ENCODE measurements around the gene CBX5.
"Not testable (repeated sequence)": the region's sequence is repeated elsewhere in the genome, so short reads cannot be mapped to it uniquely, and the experiment has no call there.

The CBX5 gene
- total RNA-seq, result 60.3 to 150 (median 74.6) reads per million in 9 experiments

- peaks cover 16 to 40% of the 10 kb centered on the region in 2 donors for H3K4me1 Mint-ChIP-seq (ENCODE audit: low read depth in 2 of 2)
- H3K27ac Mint-ChIP-seq, result no peak within 1 kb of the TSS
- peak; percentile 99 for DNase-seq
- H3K36me3 Mint-ChIP-seq (ENCODE audit: insufficient read depth), result no peaks in the 10 kb centered on the region
- no peak within 1 kb of the TSS for H3K4me3 Mint-ChIP-seq
- ATAC-seq (replicated peaks), result peak; percentile 66
- no peaks in the 10 kb centered on the region for H3K9me3 Mint-ChIP-seq
- H3K27me3 Mint-ChIP-seq, result no peaks in the 10 kb centered on the region
These were observed at the start of gene CBX5 for GRCh38 chr12:54279632-54280467. Gene CBX5 (minus strand): TSS chr12:54280122. CDS start chr12:54257650, 22,472 bp downstream.

- Mint-ChIP-seq H3K9me3 (no peaks in the 10 kb centered on the region), H3K27ac (peak overlapping the region; percentile 57 to 61), H3K4me3 (no peak overlapping the region), H3K27me3 (no peaks in the 10 kb centered on the region), H3K36me3 (ENCODE audit: insufficient read depth) (peaks cover 12% of the 10 kb centered on the region), H3K4me1 (ENCODE audit: low read depth in 2 of 2) (peaks cover 46 to 54% of the 10 kb centered on the region in 2 donors)
- ATAC-seq (replicated peaks) (no peak), DNase-seq (no peak)
These were observed 48.8 kb upstream of the CBX5 start for GRCh38 chr12:54328595-54329337.

- peaks cover 36 to 41% of the 10 kb centered on the region in 2 donors for H3K4me1 Mint-ChIP-seq (ENCODE audit: low read depth in 2 of 2)
- H3K9me3 Mint-ChIP-seq; ATAC-seq (replicated peaks); H3K27me3 Mint-ChIP-seq; DNase-seq: not testable (repeated sequence)
- H3K4me3 Mint-ChIP-seq, result peak overlapping the region; percentile 95
- H3K36me3 Mint-ChIP-seq (ENCODE audit: insufficient read depth), result peaks cover 12% of the 10 kb centered on the region
- peak overlapping the region; percentile 98 for H3K27ac Mint-ChIP-seq
These were observed 45.7 kb upstream of the CBX5 start for GRCh38 chr12:54325442-54326109.

GRCh38 chr12:54324617-54325441 lies 44.9 kb upstream of the CBX5 start, which contains the start of gene COPZ1:
Gene COPZ1 (plus strand): TSS chr12:54325131. CDS start chr12:54325164, 33 bp downstream.
- peak; percentile 88 to 91 (median 90) for DNase-seq
- Mint-ChIP-seq H3K4me1 (ENCODE audit: low read depth in 2 of 2) (peaks cover 30 to 33% of the 10 kb centered on the region in 2 donors), H3K27me3 (no peaks in the 10 kb centered on the region), H3K4me3 (peak within 1 kb of the TSS; percentile 95), H3K36me3 (ENCODE audit: insufficient read depth) (peaks cover 12% of the 10 kb centered on the region), H3K27ac (peak within 1 kb of the TSS; percentile 98), H3K9me3 (no peaks in the 10 kb centered on the region)
- peak; percentile 95 for ATAC-seq (replicated peaks)

GRCh38 chr12:54321363-54321762 lies 41.4 kb upstream of the CBX5 start:
- H3K27ac Mint-ChIP-seq, result no peak overlapping the region
- DNase-seq, result no peak
- no peaks in the 10 kb centered on the region for H3K9me3 Mint-ChIP-seq
- H3K4me1 Mint-ChIP-seq (ENCODE audit: low read depth in 2 of 2), result peaks cover 14 to 16% of the 10 kb centered on the region in 2 donors
- H3K4me3 Mint-ChIP-seq, result no peak overlapping the region
- peaks cover 8% of the 10 kb centered on the region for H3K36me3 Mint-ChIP-seq (ENCODE audit: insufficient read depth)
- H3K27me3 Mint-ChIP-seq, result no peaks in the 10 kb centered on the region
- no peak for ATAC-seq (replicated peaks)

GRCh38 chr12:54312309-54312708 lies 32.4 kb upstream of the CBX5 start:
- H3K27ac Mint-ChIP-seq; H3K4me1 Mint-ChIP-seq (ENCODE audit: low read depth in 2 of 2); H3K9me3 Mint-ChIP-seq; DNase-seq; H3K36me3 Mint-ChIP-seq (ENCODE audit: insufficient read depth); H3K4me3 Mint-ChIP-seq; ATAC-seq (replicated peaks): not testable (repeated sequence)
- peaks cover 0 to 10% of the 10 kb centered on the region in 2 donors for H3K27me3 Mint-ChIP-seq

- Mint-ChIP-seq H3K9me3 (no peaks in the 10 kb centered on the region), H3K4me3 (no peak overlapping the region), H3K36me3 (ENCODE audit: insufficient read depth) (no peaks in the 10 kb centered on the region), H3K27ac (no peak overlapping the region), H3K4me1 (ENCODE audit: low read depth in 2 of 2) (peaks cover 9 to 11% of the 10 kb centered on the region in 2 donors), H3K27me3 (peaks cover 0 to 10% of the 10 kb centered on the region in 2 donors)
- ATAC-seq (replicated peaks) (no peak), DNase-seq (no peak)
These were observed 31.1 kb upstream of the CBX5 start for GRCh38 chr12:54311051-54311450.

GRCh38 chr12:54306925-54307741 lies 27.2 kb upstream of the CBX5 start:
- ATAC-seq (replicated peaks), result peak; percentile 13
- Mint-ChIP-seq H3K27ac (peak overlapping the region; percentile 1 to 65), H3K9me3 (no peaks in the 10 kb centered on the region), H3K4me3 (peak overlapping the region in 1 of 2 donors; percentile 19), H3K27me3 (peaks cover 7 to 16% of the 10 kb centered on the region in 2 donors), H3K36me3 (ENCODE audit: insufficient read depth) (no peaks in the 10 kb centered on the region), H3K4me1 (ENCODE audit: low read depth in 2 of 2) (peaks cover 24 to 29% of the 10 kb centered on the region in 2 donors)
- no peak for DNase-seq

GRCh38 chr12:54304187-54304810 lies 24.4 kb upstream of the CBX5 start:
- no peaks in the 10 kb centered on the region for H3K36me3 Mint-ChIP-seq (ENCODE audit: insufficient read depth)
- H3K4me1 Mint-ChIP-seq (ENCODE audit: low read depth in 2 of 2), result peaks cover 33 to 34% of the 10 kb centered on the region in 2 donors

GRCh38 chr12:54303640-54304039 lies 23.7 kb upstream of the CBX5 start:
- Mint-ChIP-seq H3K36me3 (ENCODE audit: insufficient read depth) (no peaks in the 10 kb centered on the region), H3K4me1 (ENCODE audit: low read depth in 2 of 2) (peaks cover 33 to 34% of the 10 kb centered on the region in 2 donors), H3K4me3 (peak overlapping the region; percentile 43 to 65), H3K9me3 (no peaks in the 10 kb centered on the region), H3K27ac (peak overlapping the region in 1 of 2 donors; percentile 90), H3K27me3 (peaks cover 30 to 41% of the 10 kb centered on the region in 2 donors)
- no peak for DNase-seq
- no peak for ATAC-seq (replicated peaks)

More at GRCh38 chr12:54304187-54304810, 24.4 kb upstream of the CBX5 start:
- Mint-ChIP-seq H3K4me3 (peak overlapping the region; percentile 43 to 65), H3K9me3 (no peaks in the 10 kb centered on the region), H3K27ac (peak overlapping the region in 1 of 2 donors; percentile 90), H3K27me3 (peaks cover 28 to 34% of the 10 kb centered on the region in 2 donors)
- peak; percentile 87 for ATAC-seq (replicated peaks)
- DNase-seq, result peak in 2 of 3 experiments; percentile 51 to 55

- no peak for ATAC-seq (replicated peaks)
- peak overlapping the region in 1 of 2 donors; percentile 32 for H3K4me3 Mint-ChIP-seq
- peaks cover 37 to 47% of the 10 kb centered on the region in 2 donors for H3K27me3 Mint-ChIP-seq
- no peaks in the 10 kb centered on the region for H3K36me3 Mint-ChIP-seq (ENCODE audit: insufficient read depth)
- peaks cover 24 to 29% of the 10 kb centered on the region in 2 donors for H3K4me1 Mint-ChIP-seq (ENCODE audit: low read depth in 2 of 2)
- no peak overlapping the region for H3K27ac Mint-ChIP-seq
- no peaks in the 10 kb centered on the region for H3K9me3 Mint-ChIP-seq
- DNase-seq, result no peak
These were observed 21.6 kb upstream of the CBX5 start for GRCh38 chr12:54301428-54302048.
